ENCODE data around the gene SNX18.

The SNX18 gene

DNA sequence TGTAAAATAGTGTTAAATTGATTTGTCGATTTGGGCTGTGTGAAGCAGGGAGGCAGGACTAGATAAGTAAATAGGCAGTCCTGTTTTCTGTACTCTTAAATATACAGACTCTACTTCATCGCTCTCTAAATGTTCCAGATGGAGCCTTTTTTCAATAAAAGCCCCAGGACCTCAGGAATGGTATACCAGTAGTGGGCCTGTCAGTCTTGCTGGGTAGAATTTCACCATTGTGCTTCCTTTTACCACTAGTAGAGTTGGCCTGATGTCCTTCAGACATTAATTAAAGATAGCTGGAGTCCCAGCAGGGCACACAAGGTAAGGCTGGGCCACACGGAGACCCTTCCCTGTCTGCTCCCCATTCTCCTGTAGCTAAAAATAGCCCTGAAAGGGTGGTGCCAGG is 6.0 kb downstream of the SNX18 start:
- TF ChIP-seq NFIC (IDR thresholded peaks at IDR 0.05) = no peak
- no peak for TF ChIP-seq YY1 (IDR thresholded peaks at IDR 0.05; ENCODE audit: low read depth)
- no peak for TF ChIP-seq ZBTB7A (IDR thresholded peaks at IDR 0.05; ENCODE audit: low read depth)
- no peak for TF ChIP-seq CEBPB (IDR thresholded peaks at IDR 0.05)
- no peak for TF ChIP-seq USF1 (IDR thresholded peaks at IDR 0.05)
- no peak for TF ChIP-seq CREB1 (IDR thresholded peaks at IDR 0.05; ENCODE audit: low read depth)
- no peak for TF ChIP-seq EP300 (IDR thresholded peaks at IDR 0.05; ENCODE audit: borderline replicate concordance)
- TF ChIP-seq EGR1 (IDR thresholded peaks at IDR 0.05) = no peak
- TF ChIP-seq TEAD4 (IDR thresholded peaks at IDR 0.05) = no peak
- no peak for TF ChIP-seq TAF1 (IDR thresholded peaks at IDR 0.05; ENCODE audit: low read depth)

- TF ChIP-seq FOXM1 (IDR thresholded peaks at IDR 0.05; ENCODE audit: borderline replicate concordance, low read depth) (no peak), CREB1 (IDR thresholded peaks at IDR 0.05; ENCODE audit: low read depth) (no peak)
These were observed 6.5 kb downstream of the SNX18 start for GRCh38 chr5:54524082-54524481.

- TF ChIP-seq TEAD4 (IDR thresholded peaks at IDR 0.05) (no peak), EGR1 (IDR thresholded peaks at IDR 0.05) (no peak), CEBPB (IDR thresholded peaks at IDR 0.05) (no peak), USF1 (IDR thresholded peaks at IDR 0.05) (no peak), EP300 (IDR thresholded peaks at IDR 0.05; ENCODE audit: borderline replicate concordance) (no peak), TAF1 (IDR thresholded peaks at IDR 0.05; ENCODE audit: low read depth) (no peak), ZBTB7A (IDR thresholded peaks at IDR 0.05; ENCODE audit: low read depth) (no peak), TCF12 (IDR thresholded peaks at IDR 0.05; ENCODE audit: low read depth) (no peak)
- TF ChIP-seq, protein P1, sequence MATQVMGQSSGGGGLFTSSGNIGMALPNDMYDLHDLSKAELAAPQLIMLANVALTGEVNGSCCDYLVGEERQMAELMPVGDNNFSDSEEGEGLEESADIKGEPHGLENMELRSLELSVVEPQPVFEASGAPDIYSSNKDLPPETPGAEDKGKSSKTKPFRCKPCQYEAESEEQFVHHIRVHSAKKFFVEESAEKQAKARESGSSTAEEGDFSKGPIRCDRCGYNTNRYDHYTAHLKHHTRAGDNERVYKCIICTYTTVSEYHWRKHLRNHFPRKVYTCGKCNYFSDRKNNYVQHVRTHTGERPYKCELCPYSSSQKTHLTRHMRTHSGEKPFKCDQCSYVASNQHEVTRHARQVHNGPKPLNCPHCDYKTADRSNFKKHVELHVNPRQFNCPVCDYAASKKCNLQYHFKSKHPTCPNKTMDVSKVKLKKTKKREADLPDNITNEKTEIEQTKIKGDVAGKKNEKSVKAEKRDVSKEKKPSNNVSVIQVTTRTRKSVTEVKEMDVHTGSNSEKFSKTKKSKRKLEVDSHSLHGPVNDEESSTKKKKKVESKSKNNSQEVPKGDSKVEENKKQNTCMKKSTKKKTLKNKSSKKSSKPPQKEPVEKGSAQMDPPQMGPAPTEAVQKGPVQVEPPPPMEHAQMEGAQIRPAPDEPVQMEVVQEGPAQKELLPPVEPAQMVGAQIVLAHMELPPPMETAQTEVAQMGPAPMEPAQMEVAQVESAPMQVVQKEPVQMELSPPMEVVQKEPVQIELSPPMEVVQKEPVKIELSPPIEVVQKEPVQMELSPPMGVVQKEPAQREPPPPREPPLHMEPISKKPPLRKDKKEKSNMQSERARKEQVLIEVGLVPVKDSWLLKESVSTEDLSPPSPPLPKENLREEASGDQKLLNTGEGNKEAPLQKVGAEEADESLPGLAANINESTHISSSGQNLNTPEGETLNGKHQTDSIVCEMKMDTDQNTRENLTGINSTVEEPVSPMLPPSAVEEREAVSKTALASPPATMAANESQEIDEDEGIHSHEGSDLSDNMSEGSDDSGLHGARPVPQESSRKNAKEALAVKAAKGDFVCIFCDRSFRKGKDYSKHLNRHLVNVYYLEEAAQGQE (IDR thresholded peaks at IDR 0.05; ENCODE audit: low read depth) = no peak
These were observed 7.1 kb downstream of the SNX18 start for GRCh38 chr5:54524704-54525103.

- no peak for TF ChIP-seq FOXM1 (IDR thresholded peaks at IDR 0.05; ENCODE audit: borderline replicate concordance, low read depth)
- TF ChIP-seq TCF12 (IDR thresholded peaks at IDR 0.05; ENCODE audit: low read depth) = no peak
- no peak for TF ChIP-seq RAD21 (IDR thresholded peaks at IDR 0.05; ENCODE audit: low read depth)
- no peak for TF ChIP-seq CEBPB (IDR thresholded peaks at IDR 0.05)
- no peak for TF ChIP-seq ZBTB7A (IDR thresholded peaks at IDR 0.05; ENCODE audit: low read depth)
- no peak for TF ChIP-seq YY1 (IDR thresholded peaks at IDR 0.05; ENCODE audit: low read depth)
- TF ChIP-seq EP300 (IDR thresholded peaks at IDR 0.05; ENCODE audit: borderline replicate concordance) = no peak
- no peak for TF ChIP-seq NFIC (IDR thresholded peaks at IDR 0.05)
These were observed 7.7 kb downstream of the SNX18 start for GRCh38 chr5:54525261-54525660.

- TF ChIP-seq CEBPB (IDR thresholded peaks at IDR 0.05) = no peak
- no peak for TF ChIP-seq NFIC (IDR thresholded peaks at IDR 0.05)
- TF ChIP-seq TAF1 (IDR thresholded peaks at IDR 0.05; ENCODE audit: low read depth) = no peak
- TF ChIP-seq ZBTB7A (IDR thresholded peaks at IDR 0.05; ENCODE audit: low read depth) = no peak
- TF ChIP-seq TEAD4 (IDR thresholded peaks at IDR 0.05) = no peak
- TF ChIP-seq YY1 (IDR thresholded peaks at IDR 0.05; ENCODE audit: low read depth) = no peak
- no peak for TF ChIP-seq MAX (IDR thresholded peaks at IDR 0.05)
- TF ChIP-seq, protein P1 (IDR thresholded peaks at IDR 0.05; ENCODE audit: low read depth) = no peak
- no peak for TF ChIP-seq FOXM1 (IDR thresholded peaks at IDR 0.05; ENCODE audit: borderline replicate concordance, low read depth)
These were observed 8.1 kb downstream of the SNX18 start for GRCh38 chr5:54525692-54526091.

DNA sequence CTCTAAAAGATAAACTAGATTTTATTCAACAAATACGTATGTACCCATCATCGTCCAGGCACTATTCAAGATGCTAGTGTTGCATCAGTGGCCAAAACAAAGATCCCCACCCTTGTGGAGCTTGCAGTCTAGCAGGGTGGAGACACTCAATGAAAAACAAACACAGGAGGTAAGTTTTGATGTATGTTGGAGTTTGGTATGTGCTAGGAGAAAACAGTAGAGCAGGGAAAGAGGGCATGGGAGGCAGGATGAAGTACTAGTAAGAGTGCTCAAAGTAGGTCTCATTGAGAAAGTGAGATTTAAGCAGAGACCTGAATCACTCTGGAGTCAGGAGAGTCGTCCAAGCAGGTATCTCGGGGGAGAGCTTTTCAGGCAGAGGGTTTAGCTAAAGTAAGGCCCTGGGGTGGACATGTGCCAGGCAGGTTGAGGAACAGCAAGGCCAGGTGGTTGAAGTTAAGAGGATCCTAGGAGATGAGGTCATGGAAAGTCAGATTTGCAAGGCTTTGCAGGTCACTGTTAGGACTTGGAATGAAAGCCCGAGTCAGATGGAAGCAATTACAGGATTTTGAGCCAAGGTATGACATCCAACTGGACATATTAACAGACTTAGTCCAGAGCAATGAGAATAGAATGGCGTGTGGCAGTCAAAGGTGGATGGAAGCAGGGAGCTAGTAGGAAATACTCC is 9.2 kb downstream of the SNX18 start:
- TF ChIP-seq FOXM1 (IDR thresholded peaks at IDR 0.05; ENCODE audit: borderline replicate concordance, low read depth) (no peak), RAD21 (IDR thresholded peaks at IDR 0.05; ENCODE audit: low read depth) (no peak), EP300 (IDR thresholded peaks at IDR 0.05; ENCODE audit: borderline replicate concordance) (no peak), YY1 (IDR thresholded peaks at IDR 0.05; ENCODE audit: low read depth) (no peak), ZBTB7A (IDR thresholded peaks at IDR 0.05; ENCODE audit: low read depth) (no peak), EGR1 (IDR thresholded peaks at IDR 0.05) (no peak), CEBPB (IDR thresholded peaks at IDR 0.05) (no peak), CREB1 (IDR thresholded peaks at IDR 0.05; ENCODE audit: low read depth) (no peak), TEAD4 (IDR thresholded peaks at IDR 0.05) (no peak), NFIC (IDR thresholded peaks at IDR 0.05) (no peak), TAF1 (IDR thresholded peaks at IDR 0.05; ENCODE audit: low read depth) (no peak), TCF12 (IDR thresholded peaks at IDR 0.05; ENCODE audit: low read depth) (no peak), MAX (IDR thresholded peaks at IDR 0.05) (no peak), USF1 (IDR thresholded peaks at IDR 0.05) (no peak)
- TF ChIP-seq, protein P1 (IDR thresholded peaks at IDR 0.05; ENCODE audit: low read depth) = no peak

All from Ishikawa (cell line).